Renal cortex interstitium (tissue), 11 donors: Measurements from ENCODE around the gene OR8G1. TPM values are rescaled to one million over a fixed set of nuclear protein-coding genes. Genes with fewer than 3 reads are reported as not detected.
"Not testable (repeated sequence)": the region's sequence is repeated elsewhere in the genome, so short reads cannot be mapped to it uniquely, and the experiment has no call there.

Experiments
- DNase-seq, 11 donors: peaks; one replicate each; pipeline ENCODE4 v3.0.0-alpha.2; 2013; ENCODE audit warnings: low read depth in 9 of 11, low spot score in 4 of 11; ENCODE audit errors: extremely low read depth in 1 of 11
- polyA plus RNA-seq, 3 donors: library from polyadenylated mRNA; unstranded; fragments of 120-200 nt; gene quantifications; one replicate each; pipeline ENCODE4 v1.2.1, GENCODE V29; 2013; ENCODE audit not compliant: insufficient read length in 3 of 3

The OR8G1 gene
- polyA plus RNA-seq, 3 donors = not detected

DNA sequence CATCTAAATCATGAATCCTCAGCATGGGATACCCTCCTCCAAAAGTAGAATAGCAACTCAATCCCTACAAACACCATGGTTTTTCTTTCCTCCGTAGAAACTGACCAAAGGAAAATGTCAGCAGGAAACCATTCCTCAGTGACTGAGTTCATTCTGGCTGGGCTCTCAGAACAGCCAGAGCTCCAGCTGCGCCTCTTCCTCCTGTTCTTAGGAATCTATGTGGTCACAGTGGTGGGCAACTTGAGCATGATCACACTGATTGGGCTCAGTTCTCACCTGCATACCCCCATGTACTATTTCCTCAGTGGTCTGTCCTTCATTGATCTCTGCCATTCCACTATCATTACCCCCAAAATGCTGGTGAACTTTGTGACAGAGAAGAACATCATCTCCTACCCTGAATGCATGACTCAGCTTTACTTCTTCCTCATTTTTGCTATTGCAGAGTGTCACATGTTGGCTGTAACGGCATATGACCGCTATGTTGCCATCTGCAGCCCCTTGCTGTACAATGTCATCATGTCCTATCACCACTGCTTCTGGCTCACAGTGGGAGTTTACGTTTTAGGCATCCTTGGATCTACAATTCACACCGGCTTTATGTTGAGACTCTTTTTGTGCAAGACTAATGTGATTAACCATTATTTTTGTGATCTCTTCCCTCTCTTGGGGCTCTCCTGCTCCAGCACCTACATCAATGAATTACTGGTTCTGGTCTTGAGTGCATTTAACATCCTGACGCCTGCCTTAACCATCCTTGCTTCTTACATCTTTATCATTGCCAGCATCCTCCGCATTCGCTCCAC, 16.1 kb upstream of the OR8G1 start:
- DNase-seq = not testable (repeated sequence)

DNA sequence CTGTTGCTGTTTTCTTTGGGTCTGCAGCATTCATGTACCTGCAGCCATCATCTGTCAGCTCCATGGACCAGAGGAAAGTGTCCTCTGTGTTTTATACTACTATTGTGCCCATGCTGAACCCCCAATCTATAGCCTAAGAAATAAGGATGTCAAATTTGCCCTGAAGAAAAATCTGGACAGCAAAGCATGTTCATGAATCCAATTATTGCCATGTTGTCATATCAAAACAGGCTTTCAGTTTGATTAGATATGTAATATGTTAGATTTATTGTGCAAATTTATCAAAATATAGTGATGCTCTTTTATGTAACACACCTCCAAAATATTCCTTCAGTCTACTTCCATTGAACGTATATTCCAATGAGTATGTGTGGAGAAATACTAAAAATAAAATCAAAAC, 15.4 kb upstream of the OR8G1 start:
- DNase-seq = no peak

DNA sequence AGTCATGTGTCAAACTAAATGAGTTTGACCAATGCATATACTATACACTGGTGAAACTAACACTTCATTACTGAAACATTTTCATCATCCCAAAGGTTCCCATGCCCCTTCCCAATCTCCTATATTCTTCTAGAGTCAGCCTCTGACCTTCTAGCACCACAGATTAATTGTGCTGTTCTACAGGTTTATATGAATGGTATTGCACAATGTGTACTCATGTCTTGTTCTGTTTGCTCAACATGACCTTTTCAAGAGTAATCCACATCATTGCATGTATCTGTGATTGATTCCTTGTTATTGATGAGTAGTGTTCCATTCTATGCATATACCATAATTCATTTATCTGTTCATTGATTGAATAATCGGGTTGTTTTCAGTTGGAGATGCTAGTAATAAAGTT, 7.5 kb upstream of the OR8G1 start:
- no peak for DNase-seq

- no peak for DNase-seq
Measured at GRCh38 chr11:124238512-124238911, 2.4 kb upstream of the OR8G1 start.

DNA sequence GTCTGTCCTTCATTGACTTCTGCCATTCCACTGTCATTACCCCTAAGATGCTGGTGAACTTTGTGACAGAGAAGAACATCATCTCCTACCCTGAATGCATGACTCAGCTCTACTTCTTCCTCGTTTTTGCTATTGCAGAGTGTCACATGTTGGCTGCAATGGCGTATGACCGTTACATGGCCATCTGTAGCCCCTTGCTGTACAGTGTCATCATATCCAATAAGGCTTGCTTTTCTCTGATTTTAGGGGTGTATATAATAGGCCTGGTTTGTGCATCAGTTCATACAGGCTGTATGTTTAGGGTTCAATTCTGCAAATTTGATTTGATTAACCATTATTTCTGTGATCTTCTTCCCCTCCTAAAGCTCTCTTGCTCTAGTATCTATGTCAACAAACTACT, 9.0 kb downstream of the OR8G1 start:
- DNase-seq = not testable (repeated sequence)

DNA sequence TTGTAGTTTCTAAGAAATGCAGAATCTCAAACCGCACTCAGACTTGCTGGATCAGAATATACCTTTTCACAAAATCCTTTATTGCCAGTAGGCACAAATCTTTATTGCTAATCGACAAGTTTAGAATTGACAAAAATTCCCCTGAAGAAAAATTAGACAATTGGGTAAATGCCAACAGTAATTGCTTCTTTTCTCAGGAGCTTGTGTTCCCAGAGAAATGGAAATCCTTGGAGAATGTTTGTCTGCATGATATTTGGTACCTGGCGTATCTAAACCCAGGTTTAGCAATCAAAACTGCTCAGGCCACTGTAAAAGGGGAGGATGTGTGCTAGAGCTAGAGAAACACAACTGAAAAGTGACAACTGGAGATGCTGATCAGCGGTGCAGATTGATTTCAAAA, 15.2 kb downstream of the OR8G1 start, which contains the start of gene OR8G5:
Gene OR8G5 (plus strand): TSS at position 301 of the 400 bp plus-strand sequence. CDS start 8,556 bp downstream, outside the sequence.
- no peak for DNase-seq

DNA sequence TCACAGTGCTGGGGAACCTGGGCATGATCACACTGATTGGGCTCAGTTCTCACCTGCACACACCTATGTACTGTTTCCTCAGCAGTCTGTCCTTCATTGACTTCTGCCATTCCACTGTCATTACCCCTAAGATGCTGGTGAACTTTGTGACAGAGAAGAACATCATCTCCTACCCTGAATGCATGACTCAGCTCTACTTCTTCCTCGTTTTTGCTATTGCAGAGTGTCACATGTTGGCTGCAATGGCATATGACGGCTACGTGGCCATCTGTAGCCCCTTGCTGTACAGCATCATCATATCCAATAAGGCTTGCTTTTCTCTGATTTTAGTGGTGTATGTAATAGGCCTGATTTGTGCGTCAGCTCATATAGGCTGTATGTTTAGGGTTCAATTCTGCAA, 24.1 kb downstream of the OR8G1 start:
- DNase-seq = not testable (repeated sequence)

GRCh38 chr11:124270886-124271285, 30.0 kb downstream of the OR8G1 start:
- DNase-seq = not testable (repeated sequence)

GRCh38 chr11:124274000-124274399, 33.1 kb downstream of the OR8G1 start:
- DNase-seq = no peak

- no peak for DNase-seq
Measured at GRCh38 chr11:124276081-124276480, 35.2 kb downstream of the OR8G1 start.

DNA sequence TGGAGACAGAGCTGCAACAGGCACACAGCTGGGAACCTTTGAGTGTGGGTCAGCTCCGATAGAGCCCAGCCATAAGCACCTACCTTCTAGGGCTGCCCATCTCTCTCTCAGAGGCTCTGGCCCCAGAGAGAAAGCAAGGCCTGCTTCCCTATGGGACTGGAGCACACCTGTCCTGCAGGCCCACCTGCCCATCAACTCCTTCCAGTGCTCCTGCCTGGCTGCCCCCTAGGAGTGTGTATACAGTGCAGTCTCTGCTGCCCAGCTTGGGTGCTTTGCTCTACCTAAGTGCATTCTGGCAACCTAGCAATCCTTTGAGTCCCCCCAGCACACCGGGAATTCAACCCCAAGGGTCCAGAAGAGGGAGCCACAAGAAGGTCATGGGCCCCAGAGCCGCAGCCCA, 36.3 kb downstream of the OR8G1 start:
- DNase-seq = no peak

- no peak for DNase-seq
Measured at GRCh38 chr11:124277804-124278203, 36.9 kb downstream of the OR8G1 start.

GRCh38 chr11:124278261-124278660, 37.4 kb downstream of the OR8G1 start:
- no peak for DNase-seq

GRCh38 chr11:124285610-124286344, 44.9 kb downstream of the OR8G1 start:
- DNase-seq = no peak

GRCh38 chr11:124294687-124295086, 53.8 kb downstream of the OR8G1 start:
- DNase-seq = no peak

DNA sequence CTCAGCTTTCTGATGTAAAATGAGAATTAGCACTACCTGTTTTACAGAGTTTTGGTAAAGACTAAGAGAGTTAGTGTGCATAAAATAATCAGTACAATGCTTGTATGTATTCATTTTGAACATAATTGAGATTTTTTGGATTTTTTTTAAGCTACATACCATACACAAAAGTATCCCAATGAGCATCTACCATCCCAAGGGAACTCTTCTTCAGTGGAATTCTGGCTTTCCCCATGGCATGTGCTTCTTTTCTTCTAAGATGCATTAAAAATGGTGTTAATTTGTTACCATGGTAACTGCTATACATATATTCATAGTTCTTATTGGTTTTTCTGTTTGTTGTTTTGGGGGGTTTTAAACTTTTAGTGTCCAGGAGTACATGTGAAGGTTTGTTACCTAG, 55.1 kb downstream of the OR8G1 start:
- no peak for DNase-seq

- DNase-seq = no peak
Measured at GRCh38 chr11:124297921-124298320, 57.0 kb downstream of the OR8G1 start.

DNA sequence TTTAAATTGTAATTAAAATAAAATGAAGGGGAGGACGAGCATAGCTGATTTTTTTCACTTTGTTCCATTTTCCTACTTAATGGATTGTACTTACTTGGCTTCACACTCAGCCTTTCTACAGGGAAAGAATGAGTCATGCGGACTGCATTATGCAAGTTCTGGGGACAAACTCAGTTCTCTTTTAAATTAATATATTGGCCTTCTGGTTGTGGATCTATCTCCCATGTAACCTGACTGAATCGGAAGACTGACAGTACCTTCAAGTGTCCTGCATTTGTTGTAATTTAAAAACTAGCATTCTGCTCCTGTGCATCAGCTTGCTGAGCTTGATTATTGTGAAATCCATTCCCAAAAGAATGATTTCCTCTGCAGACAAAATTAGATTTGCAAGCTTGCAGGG, 60.7 kb downstream of the OR8G1 start:
- DNase-seq = no peak

DNA sequence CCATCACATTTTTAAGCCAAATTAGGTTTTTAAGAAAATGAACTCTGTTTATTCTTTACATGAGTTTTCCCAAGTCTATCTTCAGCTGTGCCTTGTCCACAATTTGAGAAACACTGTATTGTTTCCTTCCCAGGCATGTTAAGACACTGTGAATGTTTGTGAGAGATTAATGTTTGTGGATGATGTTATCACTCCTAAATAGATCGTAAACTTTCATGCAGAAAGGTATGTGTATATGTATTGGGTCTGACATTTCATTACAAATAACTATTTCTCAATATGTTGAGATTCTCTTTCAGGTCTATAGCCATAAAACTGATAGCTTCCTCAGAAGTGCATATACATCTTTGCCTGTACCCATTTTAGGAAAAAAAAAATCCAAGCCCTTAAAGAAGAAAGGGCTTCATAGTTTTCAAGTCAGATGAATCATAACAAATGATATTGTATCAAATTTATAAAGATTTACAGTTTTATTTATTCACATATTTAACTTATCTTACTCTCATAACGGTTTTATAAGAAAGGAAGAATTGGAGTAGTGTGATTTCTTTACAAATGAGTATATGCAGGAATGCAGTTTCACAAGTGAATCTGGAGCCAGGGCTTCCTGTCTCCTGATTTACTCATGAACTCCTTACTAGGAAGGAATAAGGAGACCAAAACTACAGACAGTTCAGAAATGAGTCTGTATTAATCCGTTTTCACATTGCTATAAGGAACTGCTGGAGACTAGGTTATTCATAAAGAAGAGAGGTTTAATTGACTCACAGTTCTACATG, 61.6 kb downstream of the OR8G1 start:
- DNase-seq = no peak
